Stimulated activated CD8-positive, alpha-beta memory T cell treated with anti-CD3 and anti-CD28 coated beads, Interleukin-2, amount 100 ng/mL, for 48 hours (primary cell): ENCODE measurements around the gene KRTAP5-3.
"Not testable (repeated sequence)": the region's sequence is repeated elsewhere in the genome, so short reads cannot be mapped to it uniquely, and the experiment has no call there.

ENCODE experiments used
- DNase-seq, 2 donors: peaks; one replicate each; pipeline ENCODE4 v3.0.0-alpha.2; 2020; ENCODE audit warnings: low read depth in 2 of 2

Gene KRTAP5-3

GRCh38 chr11:1582909-1583308, 25.4 kb downstream of the KRTAP5-3 start:
- not testable (repeated sequence) for DNase-seq

DNA sequence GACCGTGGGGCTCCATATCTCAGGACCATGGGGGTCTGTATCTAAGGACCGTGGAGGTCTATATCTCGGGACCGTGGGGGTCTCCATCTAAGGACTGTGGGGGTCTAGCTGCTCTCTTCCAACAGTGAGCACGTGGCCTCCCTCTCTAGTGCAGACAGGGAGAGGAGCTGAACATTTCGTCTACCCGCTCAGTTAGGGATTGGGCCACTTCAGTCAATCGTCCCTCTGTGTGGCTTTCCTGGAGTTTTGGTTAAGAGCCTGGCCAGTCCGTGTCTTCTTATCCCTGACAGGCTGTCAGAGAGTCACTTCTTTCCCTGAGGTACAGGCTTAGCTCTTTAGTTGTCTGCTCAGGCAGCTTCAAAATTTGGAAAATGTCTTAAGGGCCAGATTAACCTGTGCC, 26.3 kb downstream of the KRTAP5-3 start:
- no peak for DNase-seq

- DNase-seq, result no peak
These were observed 31.4 kb downstream of the KRTAP5-3 start for GRCh38 chr11:1576825-1577224.

DNA sequence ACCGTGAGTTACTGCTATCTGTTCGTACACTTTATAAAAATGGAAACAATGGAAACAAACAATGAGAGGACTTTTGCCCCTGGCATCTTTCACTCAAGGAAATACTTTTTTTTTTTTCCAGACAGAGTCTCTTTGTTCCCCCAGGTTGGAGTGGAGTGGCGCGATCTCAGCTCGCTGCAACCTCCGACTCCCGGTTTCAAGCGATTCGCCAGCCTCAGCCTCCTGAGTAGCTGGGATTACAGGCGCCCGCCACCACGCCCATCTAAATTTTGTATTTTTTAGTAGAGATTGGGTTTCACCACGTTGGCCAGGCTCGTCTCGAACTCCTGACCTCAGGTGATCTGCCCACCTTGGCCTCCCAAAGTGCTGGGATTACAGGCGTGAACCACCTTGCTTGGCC, 32.5 kb downstream of the KRTAP5-3 start:
- DNase-seq, result not testable (repeated sequence)

DNA sequence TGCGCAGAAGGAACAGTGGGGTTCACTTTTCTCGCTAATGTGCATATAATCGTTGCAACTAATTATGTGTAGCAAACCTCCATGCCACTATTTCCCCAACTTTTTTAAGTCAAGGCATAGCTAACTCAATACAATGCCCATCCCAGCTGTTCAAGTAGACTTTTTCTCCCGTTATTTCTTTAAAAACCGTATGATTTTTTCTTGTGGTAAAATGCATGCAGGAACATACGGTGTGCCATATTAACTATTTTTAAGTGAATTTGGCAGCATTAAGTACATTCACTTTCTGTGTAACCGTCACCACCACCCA, 33.4 kb downstream of the KRTAP5-3 start:
- DNase-seq, result no peak

GRCh38 chr11:1574238-1574932, 33.9 kb downstream of the KRTAP5-3 start:
- peak in 1 of 2 donors; percentile 47 for DNase-seq

GRCh38 chr11:1573903-1574237, 34.4 kb downstream of the KRTAP5-3 start:
- no peak for DNase-seq

DNA sequence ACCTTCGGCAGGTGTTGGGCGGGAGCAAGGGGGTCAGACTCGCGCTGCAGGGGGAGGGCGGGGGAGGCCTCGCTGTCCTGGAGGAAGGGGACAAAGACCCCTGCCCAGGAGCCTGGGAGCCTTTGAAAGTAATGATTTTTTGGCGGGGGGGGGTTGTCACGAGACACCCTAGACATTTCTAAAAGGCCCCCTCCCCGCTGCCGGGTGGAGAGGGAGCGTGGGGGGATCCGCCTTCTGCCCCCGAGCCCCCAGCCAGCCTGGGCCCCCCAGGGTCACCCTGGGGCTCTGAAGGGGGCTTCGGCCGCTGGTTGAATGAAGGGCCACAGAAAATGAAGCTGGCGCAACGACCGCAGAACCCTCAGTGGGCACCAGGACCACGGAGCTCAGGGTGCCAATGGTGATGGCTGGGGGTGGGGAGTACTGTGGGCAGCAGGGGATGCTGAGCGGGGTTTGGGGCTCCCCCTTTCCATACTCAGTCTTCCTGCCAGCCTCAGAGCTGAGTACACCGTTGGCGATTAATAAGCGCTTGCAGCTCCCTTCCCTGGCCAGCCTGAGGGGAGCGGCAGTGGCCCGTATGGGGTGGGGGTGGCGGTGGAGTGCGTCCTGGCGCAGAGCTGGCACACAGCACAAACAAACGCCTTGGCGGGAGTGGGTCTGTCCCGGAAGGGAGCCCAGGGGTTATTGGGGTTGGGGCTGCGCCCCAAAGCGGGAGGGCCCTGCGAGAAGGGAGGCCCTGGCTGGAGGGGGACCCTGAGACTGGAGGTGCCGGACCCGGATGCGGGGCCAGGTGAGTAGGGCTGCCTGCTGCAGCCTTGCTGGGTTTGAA, 35.0 kb downstream of the KRTAP5-3 start:
- no peak for DNase-seq

DNA sequence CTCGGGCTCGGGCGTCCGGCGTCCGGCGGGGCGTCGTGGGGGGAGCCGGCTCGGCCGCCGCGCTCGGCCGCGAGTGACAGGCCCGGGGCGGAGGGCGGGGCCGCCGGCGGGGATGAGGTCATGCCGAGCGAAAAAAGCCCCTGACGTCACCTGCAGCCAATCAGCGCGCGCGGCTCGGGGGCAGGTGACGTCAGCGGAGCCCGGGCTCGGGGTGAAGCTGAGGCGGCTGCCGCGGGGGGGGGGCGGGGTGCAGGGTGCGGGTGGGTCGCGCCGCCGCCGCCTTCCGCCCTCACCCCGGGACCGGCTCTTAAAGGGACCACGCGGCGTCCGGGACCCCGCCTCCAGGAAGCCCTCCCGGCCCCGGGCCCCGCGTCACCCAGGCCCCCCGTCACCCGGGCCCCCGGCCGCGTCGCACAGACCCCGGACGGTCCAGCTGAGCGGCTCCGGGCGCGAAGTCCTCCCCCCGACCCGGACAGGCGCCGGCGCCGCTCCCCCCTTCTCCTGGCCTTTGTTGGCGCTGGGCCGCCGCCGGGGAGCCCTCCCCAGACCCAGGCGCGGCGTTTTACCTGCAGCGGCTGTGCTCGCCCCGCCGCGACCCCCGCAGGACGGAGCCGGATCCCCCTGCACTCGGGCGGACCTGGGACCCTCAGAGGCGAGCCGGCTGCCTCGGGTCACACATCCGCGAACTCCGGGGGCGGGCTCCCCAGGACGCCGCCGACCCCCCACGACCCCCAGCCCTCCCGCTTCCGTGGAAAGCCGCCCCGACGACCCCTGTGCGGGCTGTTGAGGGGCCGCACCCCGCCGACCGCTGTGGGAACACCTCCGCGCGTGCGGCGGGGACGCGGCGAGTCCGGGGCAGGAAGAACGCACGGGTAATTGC, 35.8 kb downstream of the KRTAP5-3 start, which contains the start of gene DUSP8:
Gene DUSP8, minus strand, starts transcription at position 75 of the 880 bp plus-strand sequence. CDS start 6,445 bp downstream, outside the sequence.
- DNase-seq, result peak; percentile 84 to 87

- DNase-seq, result no peak
These were observed 36.5 kb downstream of the KRTAP5-3 start for GRCh38 chr11:1571760-1572196.

DNA sequence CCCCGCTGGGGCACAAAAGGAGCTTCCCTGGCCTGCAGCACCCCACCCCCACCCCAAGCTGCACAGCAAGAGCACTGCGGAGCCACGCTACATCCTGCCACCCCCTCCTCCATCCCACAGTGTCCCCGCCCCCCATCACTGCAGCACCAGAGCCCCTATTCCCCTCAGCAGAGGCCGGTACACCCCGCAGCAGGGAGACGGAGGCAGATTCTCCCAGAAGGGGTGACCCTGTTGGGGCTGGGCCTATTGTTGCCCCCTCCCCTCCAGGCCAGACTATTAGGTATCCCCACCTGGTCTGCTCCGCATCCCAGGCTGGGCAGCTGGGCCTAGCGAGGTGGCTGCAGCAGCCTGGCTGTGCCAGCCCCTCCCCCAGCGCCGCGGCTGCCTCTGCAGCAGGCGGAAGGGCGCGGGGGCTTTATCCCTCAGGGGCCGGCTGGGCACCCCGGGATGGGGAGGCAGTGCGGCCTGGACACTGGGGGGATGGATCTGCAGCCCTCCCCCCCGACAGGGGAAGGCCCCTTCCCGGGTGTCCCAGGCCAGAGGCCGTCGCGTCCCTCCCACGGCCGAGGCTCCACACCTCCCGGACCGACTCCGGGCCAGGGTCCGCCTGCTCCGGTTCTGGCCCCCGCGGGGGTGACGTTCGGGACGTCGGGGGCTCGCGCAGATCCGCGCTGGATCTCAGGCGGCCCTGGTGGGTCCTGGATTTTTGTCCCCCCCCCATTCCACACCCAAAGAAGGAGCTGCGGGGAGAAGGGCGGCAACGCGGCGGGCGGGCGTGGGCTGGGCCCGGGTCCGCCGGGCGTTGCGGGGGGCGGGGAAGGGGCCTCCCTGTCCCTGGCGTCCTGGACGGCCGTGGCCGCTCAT, 37.1 kb downstream of the KRTAP5-3 start:
- DNase-seq, result no peak

GRCh38 chr11:1570531-1570895, 37.8 kb downstream of the KRTAP5-3 start:
- no peak for DNase-seq

DNA sequence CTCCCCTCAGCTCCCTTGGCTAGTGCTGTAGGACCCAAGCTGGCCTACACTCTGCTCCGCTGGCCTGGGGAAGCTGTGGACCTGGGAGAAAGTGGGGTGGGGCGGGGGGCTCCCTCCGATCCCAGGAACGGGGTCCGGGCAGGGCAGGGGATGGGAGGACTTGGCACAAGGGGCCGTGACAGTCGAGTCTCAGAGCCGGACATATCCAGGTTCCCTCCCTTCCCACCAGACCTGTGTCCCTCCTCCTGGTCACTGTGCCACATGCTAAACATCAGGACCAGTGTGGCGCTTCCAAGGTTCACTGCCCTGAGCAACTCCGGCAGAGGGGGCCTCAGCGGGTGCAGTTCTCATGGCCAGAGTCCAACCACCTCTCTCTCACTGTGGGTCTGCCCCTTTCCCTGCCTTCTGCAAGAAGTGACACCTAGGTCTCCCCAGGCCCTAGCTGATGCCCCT, 38.2 kb downstream of the KRTAP5-3 start:
- no peak for DNase-seq

- no peak for DNase-seq
These were observed 38.9 kb downstream of the KRTAP5-3 start for GRCh38 chr11:1569251-1569780.

DNA sequence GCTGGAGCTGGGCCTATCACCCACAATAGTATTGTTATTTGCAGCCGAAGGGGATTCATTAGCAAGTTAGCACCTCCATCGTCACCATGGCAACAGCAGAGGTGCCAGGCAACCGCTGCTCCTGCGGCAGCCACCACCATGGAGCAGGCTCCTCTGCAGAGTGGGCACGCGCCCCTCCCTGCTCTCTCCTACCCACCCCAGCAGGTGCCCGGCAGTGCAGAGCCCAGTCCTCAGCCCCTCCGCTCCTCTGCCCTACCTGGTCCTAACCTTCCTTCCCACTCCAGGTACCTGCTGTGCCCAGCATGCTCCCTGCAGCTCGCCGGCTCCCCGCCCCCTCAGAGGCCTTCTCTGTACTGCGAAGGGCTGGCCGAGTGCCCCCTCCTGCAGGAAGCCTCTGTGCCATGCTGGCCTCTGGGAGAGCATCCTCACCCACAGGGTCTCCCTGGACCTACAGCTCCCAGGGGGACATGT, 39.8 kb downstream of the KRTAP5-3 start:
- no peak for DNase-seq

GRCh38 chr11:1567721-1568100, 40.6 kb downstream of the KRTAP5-3 start:
- DNase-seq, result no peak

- DNase-seq, result no peak
These were observed 41.1 kb downstream of the KRTAP5-3 start for GRCh38 chr11:1567052-1567720.

DNA sequence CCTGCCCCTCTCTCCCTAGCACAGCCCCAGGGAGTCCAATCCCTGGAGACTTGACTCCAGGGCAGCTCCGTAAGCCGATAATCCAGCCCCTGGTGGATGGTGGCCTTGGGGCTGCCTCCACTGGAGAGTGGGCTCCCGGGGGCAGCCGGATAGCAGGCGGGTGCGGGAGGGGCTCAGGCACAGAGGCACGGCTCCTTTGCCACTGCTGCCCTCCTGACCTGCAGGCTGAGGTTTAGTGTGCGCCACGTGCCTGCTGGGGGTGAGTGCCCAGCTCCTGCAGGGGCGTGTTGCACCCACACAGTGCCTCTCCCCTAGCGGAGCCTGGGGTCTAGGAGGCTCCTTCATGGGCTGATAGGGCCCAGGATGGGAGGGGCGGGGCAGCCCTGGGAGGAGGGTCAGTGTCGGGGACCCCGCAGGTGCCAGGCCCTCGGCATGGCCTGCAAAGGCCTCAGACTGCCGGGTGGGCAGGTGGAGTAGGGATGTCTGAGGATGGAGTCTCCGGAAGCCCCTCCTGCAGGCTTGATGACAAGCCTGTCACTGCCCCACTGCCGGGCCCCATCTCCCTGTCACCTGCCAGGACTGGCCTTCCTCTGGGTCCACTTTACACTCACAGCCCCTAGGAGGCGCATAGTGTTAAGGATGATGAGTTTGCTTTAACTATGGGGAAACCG, 41.7 kb downstream of the KRTAP5-3 start:
- DNase-seq, result no peak

GRCh38 chr11:1565904-1566247, 42.4 kb downstream of the KRTAP5-3 start:
- no peak for DNase-seq
